ENCODE results near the gene PITHD1.

Gene PITHD1

GRCh38 chr1:23772854-23773242 lies 5.4 kb upstream of the PITHD1 start:
- Histone ChIP-seq H3F3A (ENCODE audit: insufficient read depth, low read length) (0 out of 2 replicates have a peak, but pooled peaks cover 4% of the 10 kb centered on the region), H4K20me1 (ENCODE audit: insufficient read depth, low read length) (no peaks in the 10 kb centered on the region), H3K9me3 (ENCODE audit: low read length) (no peaks in the 10 kb centered on the region), H3K4me3 (ENCODE audit: low read depth, low read length, poor library complexity, severe bottlenecking) (peak overlapping the region; percentile 30), H3K9ac (ENCODE audit: low read length) (peak overlapping the region; percentile 49), H3K4me2 (ENCODE audit: low read length) (peak overlapping the region; percentile 80), H2AFZ (ENCODE audit: low read length) (no peak overlapping the region), H3K36me3 (ENCODE audit: insufficient read depth, low read length) (peaks cover 15% of the 10 kb centered on the region; the same call in 1 of the 2 replicates), H3K27ac (ENCODE audit: low read depth, low read length, poor library complexity, severe bottlenecking) (peak overlapping the region; percentile 53), H3K79me2 (ENCODE audit: insufficient read depth, low read length) (0 out of 2 replicates have a peak, but pooled peaks cover 3% of the 10 kb centered on the region), H3K27me3 (ENCODE audit: insufficient read depth, low read length) (no peaks in the 10 kb centered on the region), H3K4me1 (ENCODE audit: insufficient read depth, low read length, severe bottlenecking) (peaks cover 44% of the 10 kb centered on the region), H3K9me2 (ENCODE audit: low read depth, low read length) (no peaks in the 10 kb centered on the region)
- TF ChIP-seq EZH2 (IDR thresholded peaks at IDR 0.05; ENCODE audit: borderline replicate concordance, low read length) (no peak), CTCF (IDR thresholded peaks at IDR 0.05; ENCODE audit: low read length) (no peak)

- Histone ChIP-seq H3K27me3 (ENCODE audit: insufficient read depth, low read length) (no peaks in the 10 kb centered on the region), H4K20me1 (ENCODE audit: insufficient read depth, low read length) (no peaks in the 10 kb centered on the region), H3K4me2 (ENCODE audit: low read length) (no peak overlapping the region), H3K27ac (ENCODE audit: low read depth, low read length, poor library complexity, severe bottlenecking) (peak overlapping the region; percentile 59), H2AFZ (ENCODE audit: low read length) (no peak overlapping the region), H3F3A (ENCODE audit: insufficient read depth, low read length) (0 out of 2 replicates have a peak, but pooled peaks cover 4% of the 10 kb centered on the region), H3K36me3 (ENCODE audit: insufficient read depth, low read length) (peaks cover 5% of the 10 kb centered on the region; the same call in 1 of the 2 replicates), H3K79me2 (ENCODE audit: insufficient read depth, low read length) (peaks cover 13% of the 10 kb centered on the region), H3K9me3 (ENCODE audit: low read length) (no peaks in the 10 kb centered on the region), H3K4me1 (ENCODE audit: insufficient read depth, low read length, severe bottlenecking) (peaks cover 49% of the 10 kb centered on the region), H3K9me2 (ENCODE audit: low read depth, low read length) (no peaks in the 10 kb centered on the region), H3K4me3 (ENCODE audit: low read depth, low read length, poor library complexity, severe bottlenecking) (no peak overlapping the region), H3K9ac (ENCODE audit: low read length) (no peak overlapping the region; the same call in 1 of the 2 replicates)
- TF ChIP-seq EZH2 (IDR thresholded peaks at IDR 0.05; ENCODE audit: borderline replicate concordance, low read length) (no peak), CTCF (IDR thresholded peaks at IDR 0.05; ENCODE audit: low read length) (no peak)
Observed at GRCh38 chr1:23774174-23774880, 3.9 kb upstream of the PITHD1 start.

- peaks cover 23% of the 10 kb centered on the region for H3K79me2 ChIP-seq (ENCODE audit: insufficient read depth, low read length)
- H2AFZ ChIP-seq (ENCODE audit: low read length) = no peak overlapping the region
- H3K4me2 ChIP-seq (ENCODE audit: low read length) = no peak overlapping the region
- H3K4me1 ChIP-seq (ENCODE audit: insufficient read depth, low read length, severe bottlenecking) = peaks cover 59% of the 10 kb centered on the region
- H3K27ac ChIP-seq (ENCODE audit: low read depth, low read length, poor library complexity, severe bottlenecking) = no peak overlapping the region
- H3K4me3 ChIP-seq (ENCODE audit: low read depth, low read length, poor library complexity, severe bottlenecking) = no peak overlapping the region
- H3K9me2 ChIP-seq (ENCODE audit: low read depth, low read length) = no peaks in the 10 kb centered on the region
- no peaks in the 10 kb centered on the region for H3K9me3 ChIP-seq (ENCODE audit: low read length)
- peaks cover 14% of the 10 kb centered on the region; the same call in 1 of the 2 replicates for H3K36me3 ChIP-seq (ENCODE audit: insufficient read depth, low read length)
- H3F3A ChIP-seq (ENCODE audit: insufficient read depth, low read length) = 0 out of 2 replicates have a peak, but pooled peaks cover 4% of the 10 kb centered on the region
- TF ChIP-seq CTCF (IDR thresholded peaks at IDR 0.05; ENCODE audit: low read length) (no peak), EZH2 (IDR thresholded peaks at IDR 0.05; ENCODE audit: borderline replicate concordance, low read length) (no peak)
- no peak overlapping the region for H3K9ac ChIP-seq (ENCODE audit: low read length)
- H3K27me3 ChIP-seq (ENCODE audit: insufficient read depth, low read length) = no peaks in the 10 kb centered on the region
- H4K20me1 ChIP-seq (ENCODE audit: insufficient read depth, low read length) = no peaks in the 10 kb centered on the region
Observed at GRCh38 chr1:23776217-23776616, 2.0 kb upstream of the PITHD1 start.
